ENCODE data around the gene NCSTN. TPM values are rescaled to one million over a fixed set of nuclear protein-coding genes. Genes with fewer than 3 reads are reported as not detected.

Gene NCSTN
- polyA plus RNA-seq, 3 donors = 125 to 238 (median 145) TPM

- Histone ChIP-seq H3K4me3 (replicated peaks in 1 of 3; ENCODE audit: low read depth in 2 of 3, low read length in 3 of 3) (no peak overlapping the region), H3K4me2 (replicated peaks; ENCODE audit: extremely low read depth, low read length, poor library complexity, severe bottlenecking) (no peak overlapping the region), H3K9me3 (replicated peaks in 1 of 2; ENCODE audit: control insufficient read depth in 1 of 2, insufficient read depth in 1 of 2, low read length in 2 of 2) (no peaks in the 10 kb centered on the region), H3K4me1 (ENCODE audit: control insufficient read depth in 1 of 2, insufficient read depth in 2 of 2, low read length in 2 of 2) (peaks cover 20 to 28% of the 10 kb centered on the region in 2 donors), H4K20me1 (ENCODE audit: insufficient read depth, low read length) (no peaks in the 10 kb centered on the region), H3K27ac (ENCODE audit: low read depth in 1 of 2, low read length in 2 of 2) (no peak overlapping the region), H3K9ac (ENCODE audit: insufficient read depth, low read length, poor library complexity, severe bottlenecking) (no peak overlapping the region), H3K79me2 (ENCODE audit: insufficient read depth, low read length) (no peaks in the 10 kb centered on the region), H2AFZ (ENCODE audit: insufficient read depth, low read depth, low read length, poor library complexity, severe bottlenecking) (no peak overlapping the region), H3K36me3 (replicated peaks in 1 of 2; ENCODE audit: control insufficient read depth in 1 of 2, insufficient read depth in 2 of 2, low read length in 2 of 2) (no peaks in the 10 kb centered on the region), H3K27me3 (ENCODE audit: control insufficient read depth in 2 of 2, insufficient read depth in 2 of 2, low read length in 2 of 2) (peaks cover 0 to 3% of the 10 kb centered on the region in 2 donors)
- intact Hi-C loops (cut with micrococcal nuclease) = no loop called here
- no peaks in the 10 kb centered on the region for H3K36me3 Mint-ChIP-seq
- no peak overlapping the region for H3K27ac Mint-ChIP-seq
- peaks cover 6 to 11% (median 9%) of the 10 kb centered on the region in 3 donors for H3K27me3 Mint-ChIP-seq (ENCODE audit: low read depth in 3 of 3)
- no peak for DNase-seq
- H3K4me1 Mint-ChIP-seq = peaks cover 33% of the 10 kb centered on the region
- H3K9me3 Mint-ChIP-seq = peaks cover 0 to 2% (median 0%) of the 10 kb centered on the region in 7 donors
- H3K4me3 Mint-ChIP-seq = no peak overlapping the region
- 92% methylated on average over 37 of the region's 42 CpGs for WGBS (ENCODE audit: insufficient coverage)
- no peak for TF ChIP-seq CTCF (IDR thresholded peaks at IDR 0.05)
These were observed 27.6 kb downstream of the NCSTN start for GRCh38 chr1:160370561-160371345.

- Histone ChIP-seq H3K9ac (ENCODE audit: insufficient read depth, low read length, poor library complexity, severe bottlenecking) (no peak overlapping the region), H3K4me1 (ENCODE audit: control insufficient read depth in 1 of 2, insufficient read depth in 2 of 2, low read length in 2 of 2) (peaks cover 25 to 33% of the 10 kb centered on the region in 2 donors), H3K4me2 (replicated peaks; ENCODE audit: extremely low read depth, low read length, poor library complexity, severe bottlenecking) (no peak overlapping the region), H3K9me3 (replicated peaks in 1 of 2; ENCODE audit: control insufficient read depth in 1 of 2, insufficient read depth in 1 of 2, low read length in 2 of 2) (no peaks in the 10 kb centered on the region), H3K36me3 (replicated peaks in 1 of 2; ENCODE audit: control insufficient read depth in 1 of 2, insufficient read depth in 2 of 2, low read length in 2 of 2) (no peaks in the 10 kb centered on the region), H3K79me2 (ENCODE audit: insufficient read depth, low read length) (no peaks in the 10 kb centered on the region), H4K20me1 (ENCODE audit: insufficient read depth, low read length) (no peaks in the 10 kb centered on the region), H3K27ac (ENCODE audit: low read depth in 1 of 2, low read length in 2 of 2) (no peak overlapping the region), H3K4me3 (replicated peaks in 1 of 3; ENCODE audit: low read depth in 2 of 3, low read length in 3 of 3) (no peak overlapping the region), H2AFZ (ENCODE audit: insufficient read depth, low read depth, low read length, poor library complexity, severe bottlenecking) (no peak overlapping the region), H3K27me3 (ENCODE audit: control insufficient read depth in 2 of 2, insufficient read depth in 2 of 2, low read length in 2 of 2) (peaks cover 0 to 3% of the 10 kb centered on the region in 2 donors)
- Mint-ChIP-seq H3K9me3 (peaks cover 0 to 2% (median 0%) of the 10 kb centered on the region in 7 donors), H3K27ac (no peak overlapping the region), H3K4me3 (no peak overlapping the region), H3K36me3 (no peaks in the 10 kb centered on the region), H3K27me3 (ENCODE audit: low read depth in 3 of 3) (peaks cover 6 to 13% (median 9%) of the 10 kb centered on the region in 3 donors), H3K4me1 (peaks cover 39% of the 10 kb centered on the region)
- DNase-seq = no peak
- intact Hi-C loops (cut with micrococcal nuclease) = no loop called here
- no peak for TF ChIP-seq CTCF (IDR thresholded peaks at IDR 0.05)
These were observed 28.1 kb downstream of the NCSTN start for GRCh38 chr1:160371346-160371631.

Data from CD14-positive monocyte (primary cell).